Peyer's patch (tissue), 4 donors: Measurements from ENCODE around the gene TMEM178B. TPM values are rescaled to one million over a fixed set of nuclear protein-coding genes. Genes with fewer than 3 reads are reported as not detected.

Experiments used
- DNase-seq, 3 donors: peaks; one replicate each; pipeline ENCODE4 v3.0.0-alpha.2; 2017 to 2019
- H3K27ac ChIP-seq, 4 donors: fragments of 200-600 bp; sonication (generic); one replicate each; pipeline ENCODE4 v1.5.1; 2016 to 2019
- H3K27me3 ChIP-seq, 2 donors: fragments of 200-600 bp; sonication (generic); one replicate each; pipeline ENCODE4 v1.5.1; 2019
- H3K36me3 ChIP-seq, 3 donors: fragments of 200-600 bp; sonication (generic); one replicate each; pipeline ENCODE4 v1.5.1; 2016 to 2019
- H3K4me1 ChIP-seq, 4 donors: fragments of 200-600 bp; sonication (generic); one replicate each; pipeline ENCODE4 v1.5.1; 2016 to 2019
- H3K4me3 ChIP-seq, 4 donors: fragments of 200-600 bp; sonication (generic); 1 replicate in 3 of 4; 2 replicates in 1 of 4; pipeline ENCODE4 v1.5.1; 2016 to 2019; ENCODE audit warnings: mild to moderate bottlenecking in 1 of 4
- H3K9me3 ChIP-seq, 4 donors: fragments of 200-600 bp; sonication (generic); one replicate each; pipeline ENCODE4 v1.5.1; 2016 to 2019; ENCODE audit warnings: mild to moderate bottlenecking in 1 of 4
- CTCF ChIP-seq, 6 experiments: fragments of 450-650 bp in 4 of 6; fragments of 200-600 bp in 2 of 6; sonication (generic) in 1 of 6; IDR thresholded peaks; one replicate each; pipeline ENCODE4 v1.5.1; 2017 to 2019; ENCODE audit warnings: antibody characterized with exemption in 6 of 6, mild to moderate bottlenecking in 3 of 6, moderate library complexity in 1 of 6
- POLR2A ChIP-seq, 2 donors: fragments of 450-650 bp; IDR thresholded peaks; one replicate each; pipeline ENCODE4 v1.5.1; 2017; ENCODE audit warnings: antibody characterized with exemption in 2 of 2, mild to moderate bottlenecking in 2 of 2, moderate library complexity in 2 of 2
- total RNA-seq, 4 donors: library from RNA; depleted of rRNA; stranded (reverse); fragments of >200 nt; gene quantifications; one replicate each; pipeline ENCODE4 v1.1.0, GENCODE V29; 2016

TMEM178B gene
- total RNA-seq, 4 donors from 2014 or later = under 0.01 to 0.66 (median 0.13) TPM; not detected in 1

GRCh38 chr7:141456711-141457110 is 382.8 kb downstream of the TMEM178B start:
- Histone ChIP-seq H3K4me3 (no peak overlapping the region), H3K9me3 (no peaks in the 10 kb centered on the region), H3K4me1 (no peaks in the 10 kb centered on the region), H3K27me3 (no peaks in the 10 kb centered on the region), H3K27ac (no peak overlapping the region), H3K36me3 (no peaks in the 10 kb centered on the region)
- DNase-seq = no peak
- TF ChIP-seq POLR2A (IDR thresholded peaks at IDR 0.05) = no peak
- no peak for TF ChIP-seq CTCF (IDR thresholded peaks at IDR 0.05)

GRCh38 chr7:141460781-141461715 is 387.2 kb downstream of the TMEM178B start:
- H3K4me3 ChIP-seq = no peak overlapping the region
- no peaks in the 10 kb centered on the region for H3K36me3 ChIP-seq
- DNase-seq = no peak
- H3K4me1 ChIP-seq = no peaks in the 10 kb centered on the region
- no peaks in the 10 kb centered on the region for H3K27me3 ChIP-seq
- TF ChIP-seq CTCF (IDR thresholded peaks at IDR 0.05) = no peak
- H3K27ac ChIP-seq = no peak overlapping the region
- no peaks in the 10 kb centered on the region for H3K9me3 ChIP-seq

GRCh38 chr7:141461924-141462323 is 388.1 kb downstream of the TMEM178B start:
- Histone ChIP-seq H3K36me3 (no peaks in the 10 kb centered on the region), H3K27ac (no peak overlapping the region), H3K4me3 (no peak overlapping the region), H3K4me1 (no peaks in the 10 kb centered on the region), H3K27me3 (no peaks in the 10 kb centered on the region), H3K9me3 (no peaks in the 10 kb centered on the region)
- TF ChIP-seq POLR2A (IDR thresholded peaks at IDR 0.05) (no peak), CTCF (IDR thresholded peaks at IDR 0.05) (no peak)
- DNase-seq = no peak

- Histone ChIP-seq H3K4me1 (no peaks in the 10 kb centered on the region), H3K36me3 (no peaks in the 10 kb centered on the region), H3K27me3 (no peaks in the 10 kb centered on the region), H3K9me3 (no peaks in the 10 kb centered on the region), H3K27ac (no peak overlapping the region), H3K4me3 (no peak overlapping the region)
- DNase-seq = peak in 1 of 3 donors; percentile 50
- no peak for TF ChIP-seq CTCF (IDR thresholded peaks at IDR 0.05)
- TF ChIP-seq POLR2A (IDR thresholded peaks at IDR 0.05) = no peak
Observed at GRCh38 chr7:141462958-141463357, 389.1 kb downstream of the TMEM178B start.

- Histone ChIP-seq H3K27ac (no peak overlapping the region), H3K9me3 (no peaks in the 10 kb centered on the region), H3K36me3 (no peaks in the 10 kb centered on the region), H3K27me3 (no peaks in the 10 kb centered on the region), H3K4me1 (no peaks in the 10 kb centered on the region), H3K4me3 (no peak overlapping the region)
- DNase-seq = no peak
- TF ChIP-seq CTCF (IDR thresholded peaks at IDR 0.05) (no peak), POLR2A (IDR thresholded peaks at IDR 0.05) (no peak)
Observed at GRCh38 chr7:141463986-141464385, 390.1 kb downstream of the TMEM178B start.
